Body of pancreas (tissue), 4 donors: ENCODE data around the gene ERC1. TPM values are rescaled to one million over a fixed set of nuclear protein-coding genes. Genes with fewer than 3 reads are reported as not detected.

Experiments
- ATAC-seq: fragments of 150-250 bp; one replicate; pipeline ENCODE4 v1.9.1; 2016
- DNase-seq, 4 donors: peaks; one replicate each; pipeline ENCODE4 v3.0.0-alpha.2; 2019
- H3K27ac ChIP-seq, 4 donors: fragments of 200-600 bp; sonication (generic); 1 replicate in 3 of 4; 2 replicates in 1 of 4; pipeline versions ENCODE4 v1.5.1 to v1.6.1; 2016 to 2019; ENCODE audit warnings: mild to moderate bottlenecking in 1 of 4, mixed read lengths in 1 of 4, moderate library complexity in 1 of 4
- H3K27me3 ChIP-seq, 2 donors: fragments of 200-600 bp; sonication (generic); one replicate each; pipeline ENCODE4 v1.6.0; 2016; ENCODE audit warnings: mild to moderate bottlenecking in 1 of 2
- H3K36me3 ChIP-seq, 2 donors: fragments of 200-600 bp; sonication (generic); replicated peaks in 1 of 2; 2 replicates each; pipeline ENCODE4 v1.5.1; 2016; ENCODE audit warnings: low read depth in 2 of 2; ENCODE audit not compliant: insufficient read depth in 1 of 2
- H3K4me1 ChIP-seq: fragments of 200-600 bp; sonication (generic); one replicate; pipeline ENCODE4 v1.6.0; 2016
- H3K4me3 ChIP-seq, 2 donors: fragments of 200-600 bp; sonication (generic); 1 replicate in 1 of 2; 2 replicates in 1 of 2; pipeline ENCODE4 v1.5.1; 2016 to 2019
- H3K9me3 ChIP-seq, 3 donors: fragments of 200-600 bp; sonication (generic); 1 replicate in 2 of 3; 2 replicates in 1 of 3; pipeline ENCODE4 v1.5.1; 2016
- CTCF ChIP-seq, 7 experiments: fragments of 450-650 bp in 4 of 7; fragments of 200-600 bp in 3 of 7; sonication (generic) in 3 of 7; IDR thresholded peaks; one replicate each; pipeline ENCODE4 v1.5.1; 2016 to 2019; ENCODE audit warnings: antibody characterized with exemption in 7 of 7
- POLR2A ChIP-seq, 3 donors: fragments of 450-650 bp; IDR thresholded peaks; one replicate each; pipeline ENCODE4 v1.6.1; 2016; ENCODE audit warnings: antibody characterized with exemption in 3 of 3, mild to moderate bottlenecking in 2 of 3
- WGBS, 2 donors: methylation state at CpG; one replicate each; pipeline ENCODE4 v1.1.5; 2017; 5-methylcytosine and 5-hydroxymethylcytosine counted together
- intact Hi-C: fragments of 100-400 bp; cut with DNase I; formaldehyde crosslinking; loops from one replicate; pipeline ENCODE4 v1.15.1; 2023
- total RNA-seq, 2 donors: library from RNA; depleted of rRNA; stranded (reverse); fragments of >200 nt; gene quantifications; one replicate each; pipeline ENCODE4 v1.1.0, GENCODE V29; 2016

Gene ERC1
- total RNA-seq, 2 donors from 2014 or later = 20.8 to 29.0 TPM

DNA sequence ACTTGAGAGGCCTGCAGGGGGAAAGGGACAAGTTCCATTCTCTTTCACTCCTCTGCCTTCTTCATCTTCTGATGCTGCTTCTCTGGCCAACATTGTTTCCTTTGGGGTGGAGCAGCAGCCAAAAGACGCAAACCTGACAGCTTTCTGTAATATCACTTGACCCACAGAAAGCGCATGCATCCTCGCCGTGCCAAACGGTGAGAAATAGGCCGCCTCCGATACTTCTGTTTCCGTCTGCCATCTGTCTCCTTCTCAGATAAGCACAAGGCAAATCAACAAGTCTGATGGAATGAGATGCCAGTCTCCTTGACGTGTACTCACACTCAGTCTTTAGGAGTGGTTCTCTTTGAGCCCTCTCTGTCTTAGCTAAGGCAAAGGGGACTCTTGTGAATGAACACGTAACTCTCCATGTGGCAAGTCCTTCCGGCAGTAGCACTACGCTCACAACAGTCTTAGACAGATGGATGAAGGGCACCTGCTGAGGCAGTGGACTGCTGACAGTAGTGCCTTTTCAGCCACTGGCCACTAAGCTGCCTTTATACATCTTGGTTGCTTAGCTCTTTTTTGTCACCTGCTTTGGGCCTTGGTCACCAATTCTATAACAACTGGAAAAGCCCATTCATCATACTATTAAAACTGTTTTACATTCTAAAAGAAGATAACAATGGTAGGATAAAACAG is 389.3 kb downstream of the ERC1 start:
- no peaks in the 10 kb centered on the region for H3K36me3 ChIP-seq
- WGBS, 2 donors = 85 to 86% methylated on average over 12 of the region's 12 CpGs
- ATAC-seq = no peak
- no peaks in the 10 kb centered on the region for H3K4me1 ChIP-seq
- H3K27ac ChIP-seq = no peak overlapping the region
- DNase-seq = no peak
- H3K27me3 ChIP-seq = no peaks in the 10 kb centered on the region
- intact Hi-C loops = no loop called here
- no peaks in the 10 kb centered on the region for H3K9me3 ChIP-seq
- no peak overlapping the region for H3K4me3 ChIP-seq
- TF ChIP-seq POLR2A (IDR thresholded peaks at IDR 0.05) (no peak), CTCF (IDR thresholded peaks at IDR 0.05) (no peak)

DNA sequence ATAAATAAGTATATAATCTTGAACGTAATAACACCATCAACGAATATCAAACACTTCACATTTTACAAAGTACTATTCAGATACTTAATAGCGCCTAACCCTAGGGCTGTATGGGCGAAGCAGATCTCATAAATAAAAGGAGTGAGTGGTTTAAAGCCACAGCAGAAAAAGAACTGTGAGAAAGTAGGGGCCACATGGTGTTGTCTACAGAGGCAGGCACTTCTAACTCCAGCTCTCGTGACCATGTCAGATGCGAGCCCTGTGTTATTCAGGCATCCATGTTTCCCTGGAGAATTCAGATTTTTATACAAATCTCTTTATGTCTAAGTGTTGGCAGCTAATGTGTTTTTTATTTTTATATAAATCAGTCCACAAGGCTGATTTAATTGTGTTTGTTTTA is 391.1 kb downstream of the ERC1 start:
- intact Hi-C loops = no loop called here
- WGBS, 2 donors = 75 to 85% methylated on average over 6 of the region's 6 CpGs
- Histone ChIP-seq H3K9me3 (no peaks in the 10 kb centered on the region), H3K27me3 (no peaks in the 10 kb centered on the region), H3K36me3 (no peaks in the 10 kb centered on the region), H3K4me3 (no peak overlapping the region), H3K4me1 (no peaks in the 10 kb centered on the region), H3K27ac (no peak overlapping the region)
- TF ChIP-seq CTCF (IDR thresholded peaks at IDR 0.05) = no peak
- no peak for TF ChIP-seq POLR2A (IDR thresholded peaks at IDR 0.05)
- no peak for ATAC-seq
- DNase-seq = no peak

GRCh38 chr12:1382826-1383225 is 391.8 kb downstream of the ERC1 start:
- ATAC-seq = no peak
- H3K4me3 ChIP-seq = no peak overlapping the region

DNA sequence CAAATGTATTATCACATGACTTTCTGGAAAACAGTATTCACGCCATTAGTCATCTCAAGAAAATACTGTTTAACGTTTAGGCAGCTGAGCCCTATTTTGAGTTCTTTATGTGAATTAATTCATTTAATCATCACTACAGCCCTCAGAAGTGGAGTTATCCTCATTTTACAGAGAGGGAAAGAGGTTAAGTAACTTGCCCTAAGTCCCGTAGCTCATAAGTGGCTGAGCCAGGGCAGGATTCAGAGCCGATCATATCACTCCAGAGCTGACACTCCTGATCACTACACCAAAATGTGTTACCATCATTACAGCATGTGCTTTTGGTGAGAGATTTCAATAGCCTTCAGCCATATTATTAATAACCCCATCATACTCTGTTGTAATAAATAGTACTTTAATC is 392.7 kb downstream of the ERC1 start:
- Histone ChIP-seq H3K9me3 (no peaks in the 10 kb centered on the region), H3K27ac (no peak overlapping the region), H3K27me3 (no peaks in the 10 kb centered on the region), H3K36me3 (no peaks in the 10 kb centered on the region), H3K4me1 (no peaks in the 10 kb centered on the region), H3K4me3 (no peak overlapping the region)
- TF ChIP-seq CTCF (IDR thresholded peaks at IDR 0.05) = no peak
- no peak for TF ChIP-seq POLR2A (IDR thresholded peaks at IDR 0.05)
- 89 to 93% methylated on average over 4 of the region's 4 CpGs for WGBS, 2 donors
- no peak for ATAC-seq
- intact Hi-C loops = no loop called here
- no peak for DNase-seq

More at GRCh38 chr12:1382826-1383225, 391.8 kb downstream of the ERC1 start:
- no peak for DNase-seq
- TF ChIP-seq POLR2A (IDR thresholded peaks at IDR 0.05) (no peak), CTCF (IDR thresholded peaks at IDR 0.05) (no peak)
- 48 to 78% methylated on average over 4 of the region's 4 CpGs for WGBS, 2 donors
- Histone ChIP-seq H3K4me1 (no peaks in the 10 kb centered on the region), H3K36me3 (no peaks in the 10 kb centered on the region), H3K9me3 (no peaks in the 10 kb centered on the region), H3K27ac (no peak overlapping the region), H3K27me3 (no peaks in the 10 kb centered on the region)
- intact Hi-C loops = no loop called here

GRCh38 chr12:1384910-1385309 is 393.9 kb downstream of the ERC1 start:
- H3K36me3 ChIP-seq = no peaks in the 10 kb centered on the region
- intact Hi-C loops = no loop called here
- ATAC-seq = no peak
- H3K9me3 ChIP-seq = no peaks in the 10 kb centered on the region
- H3K27ac ChIP-seq = no peak overlapping the region
- 76 to 89% methylated on average over 4 of the region's 4 CpGs for WGBS, 2 donors
- no peak overlapping the region for H3K4me3 ChIP-seq
- TF ChIP-seq POLR2A (IDR thresholded peaks at IDR 0.05) (no peak), CTCF (IDR thresholded peaks at IDR 0.05) (no peak)
- no peaks in the 10 kb centered on the region for H3K27me3 ChIP-seq
- H3K4me1 ChIP-seq = no peaks in the 10 kb centered on the region
- DNase-seq = no peak
